NB4 (cell line): ENCODE data around the gene CPNE4.

Source experiments
- MAX ChIP-seq: IDR thresholded peaks from 2 replicates; pipeline ENCODE4 v1.6.1; 2011; ENCODE audit warnings: low read depth, low read length
- POLR2A ChIP-seq: IDR thresholded peaks from 2 replicates; pipeline ENCODE4 v1.6.1; 2011; ENCODE audit warnings: mild to moderate bottlenecking; ENCODE audit not compliant: insufficient read length; ENCODE audit errors: extremely low read depth

- TF ChIP-seq MAX (no peak), POLR2A (no peak)
Observed at GRCh38 chr3:131975047-131975446, 59.8 kb downstream of the CPNE4 start.
